Gastrocnemius medialis (tissue), 4 donors: ENCODE measurements around the gene BDKRB2. TPM values are rescaled to one million over a fixed set of nuclear protein-coding genes. Genes with fewer than 3 reads are reported as not detected.

Experiments
- ATAC-seq, 2 donors: fragments of 150-250 bp; one replicate each; pipeline ENCODE4 v1.9.1; 2016
- DNase-seq, 2 donors: peaks; one replicate each; pipeline ENCODE4 v3.0.0-alpha.2; 2019
- H3K27ac ChIP-seq, 4 donors: fragments of 200-600 bp; sonication (generic); 1 replicate in 1 of 4; 2 replicates in 3 of 4; pipeline ENCODE4 v1.5.1; 2016 to 2018; ENCODE audit warnings: mild to moderate bottlenecking in 2 of 4, moderate library complexity in 1 of 4
- H3K27me3 ChIP-seq, 3 donors: fragments of 200-600 bp; sonication (generic) in 2 of 3; 1 replicate in 1 of 3; 2 replicates in 2 of 3; pipeline versions ENCODE4 v1.5.1 to v1.6.0; 2016 to 2019; ENCODE audit warnings: mild to moderate bottlenecking in 1 of 3, moderate library complexity in 1 of 3
- H3K36me3 ChIP-seq, 2 donors: fragments of 200-600 bp; sonication (generic) in 1 of 2; one replicate each; pipeline ENCODE4 v1.5.1; 2017 to 2018
- H3K4me1 ChIP-seq, 2 donors: fragments of 200-600 bp; sonication (generic) in 1 of 2; one replicate each; pipeline ENCODE4 v1.5.1; 2016 to 2017; ENCODE audit warnings: mild to moderate bottlenecking in 2 of 2
- H3K4me3 ChIP-seq, 4 donors: fragments of 200-600 bp; sonication (generic) in 3 of 4; 1 replicate in 1 of 4; 2 replicates in 3 of 4; pipeline ENCODE4 v1.5.1; 2016 to 2019; ENCODE audit warnings: mild to moderate bottlenecking in 2 of 4
- H3K9me3 ChIP-seq, 3 donors: fragments of 200-600 bp; sonication (generic) in 2 of 3; 1 replicate in 1 of 3; 2 replicates in 2 of 3; pipeline ENCODE4 v1.5.1; 2016 to 2019
- POLR2A ChIP-seq, 2 donors: fragments of 450-650 bp; IDR thresholded peaks; one replicate each; pipeline ENCODE4 v1.6.1; 2017; ENCODE audit warnings: antibody characterized with exemption in 2 of 2, mild to moderate bottlenecking in 2 of 2, moderate library complexity in 2 of 2
- in situ Hi-C, 4 donors: fragments of 200-750 bp; cut with MboI; loops; one replicate each; pipeline versions ENCODE4 v1.15.0 to v1.8.0; 2017; ENCODE audit warnings: low sequenced_read_pairs in 4 of 4
- intact Hi-C: fragments of 100-400 bp; cut with DNase I; formaldehyde crosslinking; loops from one replicate; pipeline ENCODE4 v1.15.1; 2023; ENCODE audit warnings: low total_unique reads
- total RNA-seq, 4 donors: library from RNA; depleted of rRNA; stranded (reverse); fragments of >200 nt; gene quantifications; one replicate each; pipeline versions ENCODE4 v1.1.0 to v1.2.3, GENCODE V29; 2016
- TF ChIP-seq, protein P1 (sequence below), 5 experiments: fragments of 450-650 bp in 3 of 5; fragments of 200-600 bp in 2 of 5; sonication (generic) in 2 of 5; IDR thresholded peaks in 4 of 5; conservative IDR thresholded peaks in 1 of 5; 1 replicate in 4 of 5; 2 replicates in 1 of 5; pipeline ENCODE4 v1.5.1; 2016 to 2019; ENCODE audit warnings: antibody characterized with exemption in 5 of 5, mild to moderate bottlenecking in 3 of 5, moderate library complexity in 3 of 5

The BDKRB2 gene
- total RNA-seq, 4 donors from 2014 or later = 0.10 to 1.3 (median 0.89) TPM

DNA sequence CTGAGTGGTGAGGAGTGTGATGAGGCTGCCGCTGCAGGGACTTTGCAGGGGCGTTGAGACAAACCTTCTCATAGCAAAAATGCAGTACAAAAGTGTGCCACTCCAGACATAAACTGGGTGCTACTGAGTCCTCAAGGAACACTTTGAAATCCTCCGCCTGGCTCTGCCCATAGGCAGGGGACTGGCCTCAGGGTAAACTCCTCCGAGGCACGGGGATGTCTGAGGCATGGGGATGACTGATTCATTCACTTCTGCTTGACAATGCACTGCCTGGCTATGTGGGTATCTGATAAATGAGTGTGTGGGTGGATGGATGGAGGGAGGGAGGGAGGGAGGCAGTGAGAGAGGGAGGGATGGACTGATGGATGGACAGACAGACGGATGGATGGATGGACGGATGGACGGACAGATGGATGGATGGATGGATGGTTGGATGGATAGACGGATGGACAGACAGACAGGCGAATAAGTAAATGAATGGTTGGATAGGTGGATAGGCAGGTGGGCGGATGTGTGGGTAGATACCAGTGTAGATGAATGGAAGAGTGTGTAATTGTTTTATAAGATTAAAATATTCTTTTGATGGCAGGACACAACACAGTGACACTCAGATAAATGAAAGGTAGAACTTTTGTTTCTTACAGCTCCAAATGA is 2.1 kb upstream of the BDKRB2 start:
- Histone ChIP-seq H3K4me1 (peaks cover 7 to 10% of the 10 kb centered on the region in 2 donors), H3K27me3 (peaks cover 0 to 8% (median 5%) of the 10 kb centered on the region in 3 donors), H3K27ac (no peak overlapping the region), H3K4me3 (no peak overlapping the region), H3K9me3 (no peaks in the 10 kb centered on the region), H3K36me3 (no peaks in the 10 kb centered on the region)
- intact Hi-C loops = no loop called here
- DNase-seq (no peak), ATAC-seq (no peak)
- TF ChIP-seq, protein P1, sequence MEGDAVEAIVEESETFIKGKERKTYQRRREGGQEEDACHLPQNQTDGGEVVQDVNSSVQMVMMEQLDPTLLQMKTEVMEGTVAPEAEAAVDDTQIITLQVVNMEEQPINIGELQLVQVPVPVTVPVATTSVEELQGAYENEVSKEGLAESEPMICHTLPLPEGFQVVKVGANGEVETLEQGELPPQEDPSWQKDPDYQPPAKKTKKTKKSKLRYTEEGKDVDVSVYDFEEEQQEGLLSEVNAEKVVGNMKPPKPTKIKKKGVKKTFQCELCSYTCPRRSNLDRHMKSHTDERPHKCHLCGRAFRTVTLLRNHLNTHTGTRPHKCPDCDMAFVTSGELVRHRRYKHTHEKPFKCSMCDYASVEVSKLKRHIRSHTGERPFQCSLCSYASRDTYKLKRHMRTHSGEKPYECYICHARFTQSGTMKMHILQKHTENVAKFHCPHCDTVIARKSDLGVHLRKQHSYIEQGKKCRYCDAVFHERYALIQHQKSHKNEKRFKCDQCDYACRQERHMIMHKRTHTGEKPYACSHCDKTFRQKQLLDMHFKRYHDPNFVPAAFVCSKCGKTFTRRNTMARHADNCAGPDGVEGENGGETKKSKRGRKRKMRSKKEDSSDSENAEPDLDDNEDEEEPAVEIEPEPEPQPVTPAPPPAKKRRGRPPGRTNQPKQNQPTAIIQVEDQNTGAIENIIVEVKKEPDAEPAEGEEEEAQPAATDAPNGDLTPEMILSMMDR (IDR thresholded peaks at IDR 0.05 in 4 of 5, conservative IDR thresholded peaks at IDR 0.05 in 1 of 5) = no peak
- no peak for TF ChIP-seq POLR2A (IDR thresholded peaks at IDR 0.05)
- in situ Hi-C loops = no loop called here

DNA sequence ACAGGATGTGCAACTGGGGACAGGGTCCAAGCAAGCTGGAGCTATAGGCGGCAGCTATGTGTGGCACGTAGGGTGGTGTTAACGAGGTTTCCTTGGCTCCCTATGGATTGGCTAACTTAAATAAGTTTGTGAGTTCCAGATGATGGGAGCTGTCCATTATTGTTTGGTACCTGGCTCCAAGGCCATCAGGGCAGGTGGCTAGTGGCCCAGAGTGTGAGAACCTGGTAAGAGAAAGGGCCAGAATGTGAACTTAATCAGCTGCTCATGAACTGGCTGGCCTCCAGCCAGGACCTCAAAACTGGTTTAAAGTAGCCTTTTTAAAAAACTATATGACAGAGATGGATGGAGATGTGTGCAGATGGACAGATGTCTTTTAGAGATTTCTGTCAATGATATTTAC is 1.5 kb upstream of the BDKRB2 start:
- in situ Hi-C loops = no loop called here
- peaks cover 7 to 10% of the 10 kb centered on the region in 2 donors for H3K4me1 ChIP-seq
- H3K27me3 ChIP-seq = peaks cover 0 to 8% (median 5%) of the 10 kb centered on the region in 3 donors
- intact Hi-C loops = no loop called here
- no peaks in the 10 kb centered on the region for H3K36me3 ChIP-seq
- no peaks in the 10 kb centered on the region for H3K9me3 ChIP-seq
- no peak for ATAC-seq
- TF ChIP-seq, protein P1 (IDR thresholded peaks at IDR 0.05 in 4 of 5, conservative IDR thresholded peaks at IDR 0.05 in 1 of 5) = no peak
- TF ChIP-seq POLR2A (IDR thresholded peaks at IDR 0.05) = no peak
- H3K4me3 ChIP-seq = no peak overlapping the region
- H3K27ac ChIP-seq = no peak overlapping the region
- no peak for DNase-seq

GRCh38 chr14:96203635-96204034 is 1.0 kb upstream of the BDKRB2 start:
- TF ChIP-seq, protein P1 (IDR thresholded peaks at IDR 0.05 in 4 of 5, conservative IDR thresholded peaks at IDR 0.05 in 1 of 5) = no peak
- TF ChIP-seq POLR2A (IDR thresholded peaks at IDR 0.05) = no peak
- Histone ChIP-seq H3K4me3 (peak overlapping the region in 1 of 4 donors; percentile 41), H3K4me1 (peaks cover 7 to 10% of the 10 kb centered on the region in 2 donors), H3K9me3 (no peaks in the 10 kb centered on the region), H3K27ac (no peak overlapping the region), H3K27me3 (peaks cover 0 to 8% (median 5%) of the 10 kb centered on the region in 3 donors), H3K36me3 (no peaks in the 10 kb centered on the region)
- no peak for DNase-seq
- intact Hi-C loops (no loop called here), in situ Hi-C loops (no loop called here)
- no peak for ATAC-seq

- Histone ChIP-seq H3K27me3 (peaks cover 0 to 8% (median 5%) of the 10 kb centered on the region in 3 donors), H3K27ac (peak overlapping the region in 2 of 4 donors; percentile 1 to 29), H3K36me3 (no peaks in the 10 kb centered on the region), H3K9me3 (no peaks in the 10 kb centered on the region), H3K4me3 (peak overlapping the region; percentile 31 to 50 (median 38)), H3K4me1 (peaks cover 7 to 10% of the 10 kb centered on the region in 2 donors)
- DNase-seq (no peak), ATAC-seq (no peak)
- in situ Hi-C loops = no loop called here
- TF ChIP-seq, protein P1 (IDR thresholded peaks at IDR 0.05 in 4 of 5, conservative IDR thresholded peaks at IDR 0.05 in 1 of 5) = no peak
- no peak for TF ChIP-seq POLR2A (IDR thresholded peaks at IDR 0.05)
- intact Hi-C loops = no loop called here
Observed at GRCh38 chr14:96205059-96205977, 679 bp downstream of the BDKRB2 start.
